Measurements from ENCODE around the gene HIVEP3. TPM values are rescaled to one million over a fixed set of nuclear protein-coding genes. Genes with fewer than 3 reads are reported as not detected.

The HIVEP3 gene
- total RNA-seq, 1 donor from 2014 or later, result 8.9 TPM

- H3K9me3 ChIP-seq (ENCODE audit: insufficient read depth, low read depth, low read length), result no peaks in the 10 kb centered on the region
- FAIRE-seq, result no peak
- no peaks in the 10 kb centered on the region for H3K79me2 ChIP-seq (ENCODE audit: insufficient read depth, low read length)
- H3K4me3 ChIP-seq (ENCODE audit: insufficient read depth, low read depth, low read length), result no peak overlapping the region
- no peaks in the 10 kb centered on the region for H4K20me1 ChIP-seq (ENCODE audit: insufficient read depth, low read length)
- H3K27me3 ChIP-seq (ENCODE audit: insufficient read depth, low read length), result no peaks in the 10 kb centered on the region
- TF ChIP-seq EZH2 (IDR thresholded peaks at IDR 0.05; ENCODE audit: insufficient read depth, low read length), result no peak
- TF ChIP-seq CTCF (IDR thresholded peaks at IDR 0.05; ENCODE audit: insufficient read depth, low read depth, low read length), result no peak
- Mint-ChIP-seq H3K27ac (ENCODE audit: unreplicated experiment) (no peak overlapping the region), H3K9me3 (ENCODE audit: unreplicated experiment) (no peaks in the 10 kb centered on the region), H3K36me3 (ENCODE audit: low read depth, unreplicated experiment) (no peaks in the 10 kb centered on the region), H3K4me1 (ENCODE audit: low read depth, unreplicated experiment) (no peaks in the 10 kb centered on the region), H3K4me3 (ENCODE audit: unreplicated experiment) (no peak overlapping the region), H3K27me3 (ENCODE audit: low read depth, unreplicated experiment) (peaks cover 30% of the 10 kb centered on the region)
- no peak for DNase-seq (ENCODE audit: low read depth)
- no peaks in the 10 kb centered on the region for H3K4me1 ChIP-seq (ENCODE audit: insufficient read depth, low read length)
- no peak overlapping the region for H3K27ac ChIP-seq (ENCODE audit: low read depth, low read length)
- no peak overlapping the region for H3K4me2 ChIP-seq (ENCODE audit: low read length)
- no peak overlapping the region for H2AFZ ChIP-seq (ENCODE audit: low read depth, low read length)
- no peak overlapping the region for H3K9ac ChIP-seq (ENCODE audit: low read length)
- H3K36me3 ChIP-seq (ENCODE audit: insufficient read depth, low read length), result no peaks in the 10 kb centered on the region
Measured at GRCh38 chr1:41690331-41690730, 228.4 kb downstream of the HIVEP3 start.

DNA sequence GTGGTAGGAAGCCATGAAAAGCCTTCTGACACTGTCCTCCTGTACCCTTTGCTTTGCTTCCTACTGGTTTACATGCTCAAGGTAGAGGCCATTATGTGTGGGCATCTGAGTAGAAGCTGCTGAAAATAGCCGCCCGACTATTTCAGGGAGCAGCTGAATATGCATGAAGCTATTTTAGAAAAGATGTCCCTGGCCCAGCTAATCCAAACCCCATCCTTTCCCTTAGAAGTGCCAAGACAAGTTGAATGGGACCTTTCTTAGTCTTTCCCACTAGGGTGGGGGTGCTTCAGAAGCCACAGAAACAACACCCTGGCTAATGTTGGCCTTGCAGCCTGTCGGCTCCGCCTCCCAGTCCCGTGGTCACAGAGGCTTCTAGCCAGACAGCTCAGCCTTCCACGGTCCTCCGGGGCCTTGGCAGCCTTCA, 229.2 kb downstream of the HIVEP3 start:
- TF ChIP-seq CTCF (IDR thresholded peaks at IDR 0.05; ENCODE audit: insufficient read depth, low read depth, low read length) (no peak), EZH2 (IDR thresholded peaks at IDR 0.05; ENCODE audit: insufficient read depth, low read length) (no peak)
- H3K36me3 ChIP-seq (ENCODE audit: insufficient read depth, low read length), result no peaks in the 10 kb centered on the region
- peaks cover under 1% of the 10 kb centered on the region for H3K4me1 ChIP-seq (ENCODE audit: insufficient read depth, low read length)
- no peaks in the 10 kb centered on the region for H3K9me3 Mint-ChIP-seq (ENCODE audit: unreplicated experiment)
- H3K4me3 ChIP-seq (ENCODE audit: insufficient read depth, low read depth, low read length), result no peak overlapping the region
- H3K9me3 ChIP-seq (ENCODE audit: insufficient read depth, low read depth, low read length), result no peaks in the 10 kb centered on the region
- H3K79me2 ChIP-seq (ENCODE audit: insufficient read depth, low read length), result no peaks in the 10 kb centered on the region
- H3K9ac ChIP-seq (ENCODE audit: low read length), result no peak overlapping the region
- H3K36me3 Mint-ChIP-seq (ENCODE audit: low read depth, unreplicated experiment), result no peaks in the 10 kb centered on the region
- no peak overlapping the region for H3K27ac Mint-ChIP-seq (ENCODE audit: unreplicated experiment)
- DNase-seq (ENCODE audit: low read depth) (no peak), FAIRE-seq (no peak)
- no peaks in the 10 kb centered on the region for H3K4me1 Mint-ChIP-seq (ENCODE audit: low read depth, unreplicated experiment)
- no peaks in the 10 kb centered on the region for H3K27me3 ChIP-seq (ENCODE audit: insufficient read depth, low read length)
- no peak overlapping the region for H3K4me3 Mint-ChIP-seq (ENCODE audit: unreplicated experiment)
- no peak overlapping the region for H3K4me2 ChIP-seq (ENCODE audit: low read length)
- no peaks in the 10 kb centered on the region for H4K20me1 ChIP-seq (ENCODE audit: insufficient read depth, low read length)
- H3K27me3 Mint-ChIP-seq (ENCODE audit: low read depth, unreplicated experiment), result peaks cover 30% of the 10 kb centered on the region
- no peak overlapping the region for H3K27ac ChIP-seq (ENCODE audit: low read depth, low read length)
- H2AFZ ChIP-seq (ENCODE audit: low read depth, low read length), result no peak overlapping the region

DNA sequence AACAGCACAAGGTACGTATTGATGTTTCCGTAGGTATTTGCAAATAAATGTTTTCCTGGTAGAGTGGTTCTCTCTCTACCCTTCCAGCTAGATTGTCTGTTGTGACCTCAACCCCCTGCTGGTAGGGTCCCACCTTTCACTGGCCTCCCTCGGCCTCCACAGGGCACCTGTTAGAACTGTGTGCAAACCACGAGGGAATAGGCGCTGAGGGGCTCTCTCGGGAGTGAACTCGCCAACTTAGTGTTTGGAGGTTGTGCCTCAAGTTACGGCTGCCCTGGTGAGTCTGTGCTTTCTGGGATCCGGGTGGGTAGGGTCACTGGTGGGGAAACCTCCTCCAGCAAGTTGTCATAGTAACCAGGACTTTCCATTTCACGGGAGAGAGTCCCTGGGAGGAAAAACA, 229.6 kb downstream of the HIVEP3 start:
- H3K27me3 Mint-ChIP-seq (ENCODE audit: low read depth, unreplicated experiment), result peaks cover 30% of the 10 kb centered on the region
- no peak overlapping the region for H3K4me3 Mint-ChIP-seq (ENCODE audit: unreplicated experiment)
- no peak for FAIRE-seq

More for the DNA sequence above, 229.6 kb downstream of the HIVEP3 start:
- Mint-ChIP-seq H3K4me1 (ENCODE audit: low read depth, unreplicated experiment) (peaks cover 2% of the 10 kb centered on the region), H3K27ac (ENCODE audit: unreplicated experiment) (no peak overlapping the region), H3K9me3 (ENCODE audit: unreplicated experiment) (no peaks in the 10 kb centered on the region), H3K36me3 (ENCODE audit: low read depth, unreplicated experiment) (no peaks in the 10 kb centered on the region)
- TF ChIP-seq EZH2 (IDR thresholded peaks at IDR 0.05; ENCODE audit: insufficient read depth, low read length) (no peak), CTCF (IDR thresholded peaks at IDR 0.05; ENCODE audit: insufficient read depth, low read depth, low read length) (no peak)
- Histone ChIP-seq H3K4me1 (ENCODE audit: insufficient read depth, low read length) (peaks cover 5% of the 10 kb centered on the region), H4K20me1 (ENCODE audit: insufficient read depth, low read length) (no peaks in the 10 kb centered on the region), H3K9ac (ENCODE audit: low read length) (no peak overlapping the region), H3K27me3 (ENCODE audit: insufficient read depth, low read length) (no peaks in the 10 kb centered on the region), H3K79me2 (ENCODE audit: insufficient read depth, low read length) (no peaks in the 10 kb centered on the region), H3K9me3 (ENCODE audit: insufficient read depth, low read depth, low read length) (no peaks in the 10 kb centered on the region), H2AFZ (ENCODE audit: low read depth, low read length) (no peak overlapping the region), H3K4me3 (ENCODE audit: insufficient read depth, low read depth, low read length) (no peak overlapping the region), H3K27ac (ENCODE audit: low read depth, low read length) (no peak overlapping the region), H3K4me2 (ENCODE audit: low read length) (no peak overlapping the region), H3K36me3 (ENCODE audit: insufficient read depth, low read length) (no peaks in the 10 kb centered on the region)
- no peak for DNase-seq (ENCODE audit: low read depth)

Data from astrocyte (in vitro differentiated cells and primary cell).